Measurements from ENCODE around the gene ETS2.

The ETS2 gene

DNA sequence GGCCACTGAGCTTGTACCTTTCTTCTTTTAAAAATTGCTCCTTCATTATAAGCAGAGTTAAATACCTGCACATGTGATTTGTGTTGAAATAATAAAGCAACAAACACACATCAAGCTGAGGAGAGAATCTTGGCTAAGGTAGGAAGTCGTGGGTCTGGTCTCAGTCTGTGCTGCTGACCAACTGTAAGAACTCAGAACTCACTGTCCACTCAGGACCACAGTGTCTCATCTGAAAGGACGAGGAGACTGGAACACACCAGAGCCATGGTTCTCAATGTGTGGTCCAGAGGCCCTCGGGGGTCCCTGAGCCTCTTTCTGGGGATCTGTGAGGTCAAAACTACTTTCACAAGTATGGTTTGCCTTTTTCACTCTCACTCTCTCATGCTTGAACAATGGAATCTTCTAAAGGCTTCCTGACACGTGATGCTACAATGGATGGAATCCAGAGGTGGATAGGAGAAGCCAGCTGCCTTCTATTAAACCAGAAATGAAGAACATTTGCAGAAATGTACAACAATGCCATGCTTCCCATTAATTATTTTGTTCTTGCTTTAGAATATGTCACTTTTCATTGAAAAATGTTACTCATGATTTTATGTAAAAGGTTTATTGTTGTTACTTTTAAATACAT, 17.3 kb upstream of the ETS2 start:
- Mint-ChIP-seq H3K4me1 (ENCODE audit: low read depth) (peaks cover 14% of the 10 kb centered on the region), H3K27ac (no peak overlapping the region), H3K27me3 (peaks cover 48% of the 10 kb centered on the region), H3K36me3 (ENCODE audit: low read depth) (no peaks in the 10 kb centered on the region), H3K9me3 (no peaks in the 10 kb centered on the region), H3K4me3 (no peak overlapping the region)
- intact Hi-C loops (cut with micrococcal nuclease): no loop called here

- no peaks in the 10 kb centered on the region for H3K36me3 Mint-ChIP-seq (ENCODE audit: low read depth)
- intact Hi-C loops (cut with micrococcal nuclease): no loop called here
- no peak overlapping the region for H3K4me3 Mint-ChIP-seq
- no peak overlapping the region for H3K27ac Mint-ChIP-seq
- peaks cover 14% of the 10 kb centered on the region for H3K4me1 Mint-ChIP-seq (ENCODE audit: low read depth)
- H3K27me3 Mint-ChIP-seq: peaks cover 48% of the 10 kb centered on the region
- H3K9me3 Mint-ChIP-seq: no peaks in the 10 kb centered on the region
Observed at GRCh38 chr21:38789275-38789674, 16.5 kb upstream of the ETS2 start.

GRCh38 chr21:38790059-38790458, 15.7 kb upstream of the ETS2 start:
- peaks cover 16% of the 10 kb centered on the region for H3K4me1 Mint-ChIP-seq (ENCODE audit: low read depth)
- H3K27ac Mint-ChIP-seq: no peak overlapping the region
- H3K27me3 Mint-ChIP-seq: peaks cover 49% of the 10 kb centered on the region
- H3K9me3 Mint-ChIP-seq: no peaks in the 10 kb centered on the region
- intact Hi-C loops (cut with micrococcal nuclease): no loop called here
- H3K36me3 Mint-ChIP-seq (ENCODE audit: low read depth): no peaks in the 10 kb centered on the region
- no peak overlapping the region for H3K4me3 Mint-ChIP-seq

DNA sequence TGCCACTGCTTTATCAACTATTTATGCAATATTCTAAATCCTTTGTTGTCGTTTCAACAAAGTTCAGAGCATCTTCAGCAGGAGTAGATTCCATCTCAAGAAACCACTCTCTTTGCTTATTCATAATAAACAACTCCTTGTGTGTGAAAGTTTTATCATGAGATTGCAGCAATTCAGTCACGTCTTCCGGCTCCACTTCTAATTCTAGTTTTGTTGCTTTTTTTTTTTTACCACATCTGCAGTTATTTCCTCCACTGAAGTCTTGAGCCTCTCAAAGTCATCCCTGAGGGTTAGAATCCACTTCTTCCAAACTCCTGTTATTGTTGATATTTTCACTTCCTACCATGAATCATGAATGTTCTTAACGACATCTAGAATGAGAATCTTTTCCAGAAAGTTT, 14.8 kb upstream of the ETS2 start:
- Mint-ChIP-seq H3K4me3 (no peak overlapping the region), H3K27me3 (peaks cover 54% of the 10 kb centered on the region), H3K4me1 (ENCODE audit: low read depth) (peaks cover 23% of the 10 kb centered on the region), H3K36me3 (ENCODE audit: low read depth) (no peaks in the 10 kb centered on the region), H3K9me3 (no peaks in the 10 kb centered on the region), H3K27ac (no peak overlapping the region)
- intact Hi-C loops (cut with micrococcal nuclease): no loop called here

- Mint-ChIP-seq H3K4me1 (ENCODE audit: low read depth) (peaks cover 28% of the 10 kb centered on the region), H3K9me3 (no peaks in the 10 kb centered on the region), H3K36me3 (ENCODE audit: low read depth) (no peaks in the 10 kb centered on the region), H3K4me3 (no peak overlapping the region), H3K27ac (no peak overlapping the region), H3K27me3 (peaks cover 60% of the 10 kb centered on the region)
- intact Hi-C loops (cut with micrococcal nuclease): no loop called here
Observed at GRCh38 chr21:38792676-38793459, 12.9 kb upstream of the ETS2 start.

- H3K27me3 Mint-ChIP-seq: peaks cover 56% of the 10 kb centered on the region
- intact Hi-C loops (cut with micrococcal nuclease): no loop called here
- no peak overlapping the region for H3K27ac Mint-ChIP-seq
- H3K4me1 Mint-ChIP-seq (ENCODE audit: low read depth): peaks cover 28% of the 10 kb centered on the region
- no peaks in the 10 kb centered on the region for H3K36me3 Mint-ChIP-seq (ENCODE audit: low read depth)
- H3K4me3 Mint-ChIP-seq: no peak overlapping the region
- no peaks in the 10 kb centered on the region for H3K9me3 Mint-ChIP-seq
Observed at GRCh38 chr21:38793926-38794713, 11.6 kb upstream of the ETS2 start.

DNA sequence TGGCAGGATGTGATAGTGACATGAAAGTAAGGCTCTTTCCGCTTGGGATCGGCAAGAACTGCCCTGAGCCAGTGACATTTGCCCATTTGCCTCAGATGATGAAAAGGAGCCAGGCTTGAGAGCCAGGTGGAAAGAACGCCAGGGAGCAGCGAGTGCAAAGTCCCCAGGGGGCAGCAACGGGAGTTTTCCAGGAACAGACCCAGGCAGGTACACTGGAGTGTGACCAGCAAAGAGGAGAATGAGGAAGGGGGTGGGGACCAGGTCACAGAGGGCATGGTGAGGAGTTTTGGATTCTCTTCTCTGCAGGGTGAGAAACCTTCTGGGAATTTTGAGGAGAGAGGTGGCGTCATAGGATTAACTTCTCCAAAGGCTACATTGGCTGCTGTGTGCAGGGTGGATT, 10.8 kb upstream of the ETS2 start:
- Mint-ChIP-seq H3K36me3 (ENCODE audit: low read depth) (no peaks in the 10 kb centered on the region), H3K9me3 (no peaks in the 10 kb centered on the region), H3K27me3 (peaks cover 54% of the 10 kb centered on the region), H3K4me1 (ENCODE audit: low read depth) (peaks cover 28% of the 10 kb centered on the region), H3K4me3 (no peak overlapping the region), H3K27ac (no peak overlapping the region)
- intact Hi-C loops (cut with micrococcal nuclease): no loop called here

- H3K27ac Mint-ChIP-seq: no peak overlapping the region
- no peak overlapping the region for H3K4me3 Mint-ChIP-seq
- peaks cover 52% of the 10 kb centered on the region for H3K27me3 Mint-ChIP-seq
- H3K9me3 Mint-ChIP-seq: no peaks in the 10 kb centered on the region
- no peaks in the 10 kb centered on the region for H3K36me3 Mint-ChIP-seq (ENCODE audit: low read depth)
- intact Hi-C loops (cut with micrococcal nuclease): no loop called here
- H3K4me1 Mint-ChIP-seq (ENCODE audit: low read depth): peaks cover 23% of the 10 kb centered on the region
Observed at GRCh38 chr21:38795475-38795874, 10.3 kb upstream of the ETS2 start.

GRCh38 chr21:38796424-38796823, 9.3 kb upstream of the ETS2 start:
- H3K27me3 Mint-ChIP-seq: peaks cover 48% of the 10 kb centered on the region
- peaks cover 14% of the 10 kb centered on the region for H3K4me1 Mint-ChIP-seq (ENCODE audit: low read depth)
- no peak overlapping the region for H3K4me3 Mint-ChIP-seq
- H3K36me3 Mint-ChIP-seq (ENCODE audit: low read depth): no peaks in the 10 kb centered on the region
- H3K27ac Mint-ChIP-seq: no peak overlapping the region
- H3K9me3 Mint-ChIP-seq: no peaks in the 10 kb centered on the region
- intact Hi-C loops (cut with micrococcal nuclease): no loop called here

DNA sequence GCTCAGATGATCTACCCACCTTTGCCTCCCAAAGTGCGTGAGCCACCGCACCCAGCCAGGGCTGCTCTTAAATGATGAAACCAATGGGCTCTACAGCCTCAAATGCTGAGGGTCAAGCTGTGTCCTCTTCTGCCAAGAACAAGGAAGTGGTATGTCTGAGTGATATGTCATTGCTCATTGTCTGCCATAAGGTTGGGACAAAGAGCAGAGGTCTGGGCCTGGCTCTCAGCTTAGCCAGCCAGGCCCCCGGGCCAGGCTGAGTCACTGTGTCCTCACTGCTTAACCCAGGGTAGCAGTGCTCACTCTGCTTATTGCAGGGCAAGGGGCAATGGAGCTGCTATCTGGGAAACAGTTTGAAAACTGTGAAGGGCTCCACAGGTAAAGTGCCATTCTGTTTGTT, 8.3 kb upstream of the ETS2 start:
- peaks cover 55% of the 10 kb centered on the region for H3K27me3 Mint-ChIP-seq

DNA sequence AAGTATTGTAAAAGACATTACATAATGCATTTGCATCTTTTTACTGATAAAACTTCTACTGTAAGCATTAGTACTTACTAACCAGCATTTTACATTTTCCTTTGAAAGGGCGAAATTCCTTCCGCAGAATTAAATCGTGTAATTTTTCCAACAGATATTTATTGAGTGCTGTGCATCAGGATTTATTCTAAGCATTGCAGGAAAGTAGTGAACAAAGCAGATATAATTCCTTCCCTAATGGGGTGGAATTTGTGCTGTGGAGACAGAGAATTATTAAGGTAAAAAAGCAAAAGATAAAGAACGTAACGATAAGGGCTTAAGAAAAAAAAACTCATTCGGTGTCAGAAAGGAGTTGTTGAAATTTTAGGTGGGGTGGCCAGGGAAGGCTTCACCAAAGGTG, 7.6 kb upstream of the ETS2 start:
- Mint-ChIP-seq H3K4me1 (ENCODE audit: low read depth) (peaks cover 14% of the 10 kb centered on the region), H3K27me3 (peaks cover 53% of the 10 kb centered on the region), H3K36me3 (ENCODE audit: low read depth) (no peaks in the 10 kb centered on the region), H3K27ac (no peak overlapping the region), H3K4me3 (no peak overlapping the region), H3K9me3 (no peaks in the 10 kb centered on the region)
- intact Hi-C loops (cut with micrococcal nuclease): no loop called here

More for the DNA sequence above, 8.3 kb upstream of the ETS2 start:
- intact Hi-C loops (cut with micrococcal nuclease): no loop called here
- Mint-ChIP-seq H3K4me1 (ENCODE audit: low read depth) (peaks cover 14% of the 10 kb centered on the region), H3K4me3 (no peak overlapping the region), H3K9me3 (no peaks in the 10 kb centered on the region), H3K27ac (no peak overlapping the region), H3K36me3 (ENCODE audit: low read depth) (no peaks in the 10 kb centered on the region)

GRCh38 chr21:38798481-38798882, 7.2 kb upstream of the ETS2 start:
- H3K27ac Mint-ChIP-seq: no peak overlapping the region
- H3K4me3 Mint-ChIP-seq: no peak overlapping the region
- intact Hi-C loops (cut with micrococcal nuclease): no loop called here
- H3K36me3 Mint-ChIP-seq (ENCODE audit: low read depth): no peaks in the 10 kb centered on the region
- H3K27me3 Mint-ChIP-seq: peaks cover 55% of the 10 kb centered on the region
- H3K4me1 Mint-ChIP-seq (ENCODE audit: low read depth): peaks cover 14% of the 10 kb centered on the region
- H3K9me3 Mint-ChIP-seq: no peaks in the 10 kb centered on the region

DNA sequence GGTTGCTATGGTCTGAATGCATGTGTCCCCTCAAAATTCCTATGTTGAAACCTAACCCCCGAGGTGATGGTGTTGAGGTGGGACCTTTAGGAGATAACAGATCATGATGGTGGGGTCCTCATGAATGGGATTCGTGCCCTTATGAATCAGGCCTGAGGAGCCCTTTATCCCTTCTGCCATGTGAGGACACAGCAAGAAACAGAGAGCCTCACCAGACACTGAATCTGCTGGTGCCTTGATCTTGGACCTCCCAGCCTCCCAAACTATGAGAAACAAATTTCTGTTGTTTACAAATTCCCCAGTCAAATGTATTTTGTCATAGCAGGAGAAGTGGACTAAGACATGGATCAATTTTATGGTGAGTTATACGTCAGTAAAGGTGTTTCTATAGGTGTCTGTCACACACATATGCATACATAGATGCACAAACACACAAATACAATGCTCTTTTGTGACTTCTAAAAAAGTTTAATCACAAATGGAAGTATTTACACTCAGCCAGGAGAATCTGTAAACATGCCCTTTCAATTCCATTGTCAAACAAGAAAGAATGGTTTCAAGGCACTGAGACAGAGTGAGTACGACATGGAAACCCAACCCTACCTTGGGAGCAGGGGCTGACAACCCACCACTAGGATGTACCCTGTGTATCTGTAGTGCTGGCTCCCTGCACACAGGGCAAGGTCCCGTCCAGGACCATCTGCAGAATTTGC, 5.5 kb upstream of the ETS2 start:
- no peaks in the 10 kb centered on the region for H3K9me3 Mint-ChIP-seq

More for the DNA sequence above, 5.5 kb upstream of the ETS2 start:
- Mint-ChIP-seq H3K4me3 (no peak overlapping the region), H3K27ac (no peak overlapping the region), H3K27me3 (peaks cover 50% of the 10 kb centered on the region), H3K36me3 (ENCODE audit: low read depth) (no peaks in the 10 kb centered on the region), H3K4me1 (ENCODE audit: low read depth) (peaks cover 18% of the 10 kb centered on the region)
- intact Hi-C loops (cut with micrococcal nuclease): loop anchor here (10.0 kb wide), 1 partner anchor 295 kb away; no protein-coding TSS in a partner anchor

All from dendritic cell treated with granulocyte-macrophage colony-stimulating factor and Interleukin-4, amounts not matched to agents 40 ng/mL and 50 ng/mL, for 4 days (primary cell).